Left forelimb (tissue), 1 donor: ENCODE results near the gene DOCK3.
"Not testable (repeated sequence)": the region's sequence is repeated elsewhere in the genome, so short reads cannot be mapped to it uniquely, and the experiment has no call there.

Source experiments
- DNase-seq: peaks from one replicate; pipeline ENCODE4 v3.0.0-alpha.2; 2018; ENCODE audit warnings: low spot score

The DOCK3 gene

GRCh38 chr3:51224843-51225242, 550.1 kb downstream of the DOCK3 start:
- DNase-seq, result no peak

- DNase-seq, result no peak
These were observed 568.2 kb downstream of the DOCK3 start for GRCh38 chr3:51242939-51243338.

- DNase-seq, result no peak
These were observed 569.2 kb downstream of the DOCK3 start for GRCh38 chr3:51243924-51244323.

GRCh38 chr3:51245867-51246266, 571.1 kb downstream of the DOCK3 start:
- DNase-seq, result no peak

- no peak for DNase-seq
These were observed 583.1 kb downstream of the DOCK3 start for GRCh38 chr3:51257870-51258269.

GRCh38 chr3:51264166-51264565, 589.4 kb downstream of the DOCK3 start:
- DNase-seq, result not testable (repeated sequence)

GRCh38 chr3:51268132-51268531, 593.4 kb downstream of the DOCK3 start:
- DNase-seq, result no peak

GRCh38 chr3:51269466-51269865, 594.7 kb downstream of the DOCK3 start:
- no peak for DNase-seq

- DNase-seq, result no peak
These were observed 595.8 kb downstream of the DOCK3 start for GRCh38 chr3:51270559-51270958.

- DNase-seq, result no peak
These were observed 596.4 kb downstream of the DOCK3 start for GRCh38 chr3:51271172-51271571.

- no peak for DNase-seq
These were observed 599.3 kb downstream of the DOCK3 start for GRCh38 chr3:51274052-51274451.

GRCh38 chr3:51275111-51275805, 600.5 kb downstream of the DOCK3 start:
- no peak for DNase-seq

GRCh38 chr3:51276046-51276445, 601.3 kb downstream of the DOCK3 start:
- no peak for DNase-seq

- no peak for DNase-seq
These were observed 604.7 kb downstream of the DOCK3 start for GRCh38 chr3:51279448-51279847.

GRCh38 chr3:51280176-51280575, 605.4 kb downstream of the DOCK3 start:
- no peak for DNase-seq

GRCh38 chr3:51282931-51283330, 608.2 kb downstream of the DOCK3 start:
- DNase-seq, result no peak

GRCh38 chr3:51283421-51283820, 608.7 kb downstream of the DOCK3 start:
- no peak for DNase-seq

- no peak for DNase-seq
These were observed 620.9 kb downstream of the DOCK3 start for GRCh38 chr3:51295625-51296024.

GRCh38 chr3:51297333-51297732, 622.6 kb downstream of the DOCK3 start:
- DNase-seq, result no peak

GRCh38 chr3:51304230-51304629, 629.5 kb downstream of the DOCK3 start:
- no peak for DNase-seq

GRCh38 chr3:51306093-51306492, 631.4 kb downstream of the DOCK3 start:
- DNase-seq, result no peak

- DNase-seq, result no peak
These were observed 632.7 kb downstream of the DOCK3 start for GRCh38 chr3:51307458-51307857.

- not testable (repeated sequence) for DNase-seq
These were observed 633.3 kb downstream of the DOCK3 start for GRCh38 chr3:51307945-51308607.

- DNase-seq, result no peak
These were observed 636.3 kb downstream of the DOCK3 start for GRCh38 chr3:51311055-51311454.
